CD4-positive, alpha-beta T cell treated with Interleukin-21 for 1 hour (primary cell): ENCODE results near the gene CYP2W1.
"Not testable (repeated sequence)": the region's sequence is repeated elsewhere in the genome, so short reads cannot be mapped to it uniquely, and the experiment has no call there.

Source experiments
- DNase-seq: peaks from one replicate; pipeline ENCODE4 v3.0.0-alpha.2; 2020

The CYP2W1 gene, protein sequence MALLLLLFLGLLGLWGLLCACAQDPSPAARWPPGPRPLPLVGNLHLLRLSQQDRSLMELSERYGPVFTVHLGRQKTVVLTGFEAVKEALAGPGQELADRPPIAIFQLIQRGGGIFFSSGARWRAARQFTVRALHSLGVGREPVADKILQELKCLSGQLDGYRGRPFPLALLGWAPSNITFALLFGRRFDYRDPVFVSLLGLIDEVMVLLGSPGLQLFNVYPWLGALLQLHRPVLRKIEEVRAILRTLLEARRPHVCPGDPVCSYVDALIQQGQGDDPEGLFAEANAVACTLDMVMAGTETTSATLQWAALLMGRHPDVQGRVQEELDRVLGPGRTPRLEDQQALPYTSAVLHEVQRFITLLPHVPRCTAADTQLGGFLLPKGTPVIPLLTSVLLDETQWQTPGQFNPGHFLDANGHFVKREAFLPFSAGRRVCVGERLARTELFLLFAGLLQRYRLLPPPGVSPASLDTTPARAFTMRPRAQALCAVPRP

DNA sequence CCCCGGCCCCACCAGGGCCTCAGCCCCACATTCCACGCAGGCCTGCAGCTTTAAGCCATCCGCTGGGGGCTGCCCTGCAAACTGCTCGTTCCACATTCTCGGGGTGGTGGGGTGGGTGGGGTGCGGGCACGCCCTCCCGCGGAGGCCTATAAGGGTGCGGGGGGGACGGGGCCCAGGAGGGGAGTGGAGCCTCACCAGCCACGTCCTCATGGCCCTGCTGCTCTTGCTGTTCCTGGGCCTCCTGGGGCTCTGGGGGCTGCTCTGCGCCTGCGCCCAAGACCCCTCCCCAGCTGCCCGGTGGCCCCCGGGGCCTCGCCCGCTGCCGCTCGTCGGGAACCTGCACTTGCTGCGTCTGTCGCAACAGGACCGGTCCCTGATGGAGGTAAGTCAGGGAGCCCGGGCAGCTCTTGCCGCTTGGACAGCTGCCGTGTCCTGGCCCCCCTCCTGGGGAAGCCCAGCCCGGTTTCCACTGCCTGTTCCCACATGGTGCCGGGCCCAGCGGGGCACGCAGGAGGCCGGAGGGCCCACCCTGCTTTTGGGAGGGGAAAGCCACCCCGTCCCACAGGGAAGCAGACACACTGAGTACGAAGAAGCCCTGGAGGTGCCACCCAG is at the start of gene CYP2W1:
Gene CYP2W1, plus strand, starts transcription at position 178 of the 612 bp plus-strand sequence. Its CDS starts 31 bp downstream, at position 209.
- DNase-seq: no peak

GRCh38 chr7:934469-935163 is 48.4 kb upstream of the CYP2W1 start:
- no peak for DNase-seq

DNA sequence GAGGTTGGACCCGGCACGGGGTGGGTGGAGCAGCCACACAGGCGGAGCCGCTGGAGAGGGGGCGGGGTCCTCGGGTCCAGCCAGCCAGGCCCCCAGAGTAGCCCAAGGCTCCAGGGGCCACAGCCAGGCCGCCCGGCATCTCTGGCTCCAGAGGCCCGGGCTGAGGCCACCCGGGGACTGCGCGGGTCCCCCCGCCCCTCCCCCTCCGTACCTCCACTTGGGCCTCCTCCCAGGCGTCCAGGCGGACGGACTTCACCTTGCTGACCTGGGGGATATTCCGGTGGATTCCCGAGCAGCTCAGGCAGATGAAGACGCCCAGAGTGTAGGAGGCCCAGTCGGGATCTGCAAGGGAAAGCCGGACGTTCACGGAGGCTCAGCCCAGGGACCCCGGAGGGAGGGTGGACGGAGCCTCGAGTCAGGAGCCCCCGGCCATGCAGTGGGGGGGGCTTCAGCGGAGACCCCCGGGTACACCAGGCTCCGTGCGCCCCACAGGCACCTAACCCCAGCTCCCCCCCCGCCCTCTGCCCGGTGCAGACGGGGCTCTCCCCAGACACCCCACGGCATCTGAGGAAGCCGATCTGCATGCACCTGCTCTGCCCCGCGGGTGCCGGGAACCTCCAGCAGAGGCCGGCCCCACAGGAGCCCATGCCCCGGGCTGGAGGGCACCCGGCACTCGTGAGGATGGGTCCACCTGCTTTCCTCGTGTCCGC is 47.7 kb upstream of the CYP2W1 start:
- no peak for DNase-seq

GRCh38 chr7:935874-936385 is 47.1 kb upstream of the CYP2W1 start:
- no peak for DNase-seq

GRCh38 chr7:936386-937054 is 46.5 kb upstream of the CYP2W1 start:
- DNase-seq: no peak

DNA sequence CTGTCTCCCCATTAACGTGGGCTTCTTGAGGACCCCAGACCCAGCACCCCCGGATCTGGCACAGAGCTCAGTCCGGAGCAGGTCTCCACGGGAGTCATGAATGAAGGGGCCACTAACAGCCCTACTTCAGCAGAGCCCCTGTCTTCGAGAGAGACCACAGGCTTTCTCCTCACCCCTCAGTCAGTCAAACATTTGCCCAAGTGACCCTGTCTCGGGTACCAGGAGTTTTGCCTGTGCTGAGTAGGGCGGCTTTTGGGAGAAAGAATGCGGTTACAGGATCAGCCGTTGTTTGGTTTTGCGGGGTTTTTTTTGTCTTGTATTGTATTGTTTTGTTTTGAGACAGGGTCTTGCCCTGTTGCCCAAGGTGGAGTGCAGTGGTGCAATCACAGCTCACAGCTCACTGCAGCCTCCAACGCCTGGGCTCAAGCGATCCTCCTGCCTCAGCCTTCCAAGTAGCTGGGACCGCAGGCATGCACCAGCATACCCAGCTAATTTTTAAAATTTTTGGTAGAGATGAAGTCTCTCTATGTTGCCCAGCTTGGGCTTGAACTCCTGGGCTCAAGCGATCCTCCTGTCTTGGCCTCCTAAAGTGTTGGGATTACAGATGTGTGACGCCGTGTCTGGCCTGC is 45.0 kb upstream of the CYP2W1 start:
- no peak for DNase-seq

DNA sequence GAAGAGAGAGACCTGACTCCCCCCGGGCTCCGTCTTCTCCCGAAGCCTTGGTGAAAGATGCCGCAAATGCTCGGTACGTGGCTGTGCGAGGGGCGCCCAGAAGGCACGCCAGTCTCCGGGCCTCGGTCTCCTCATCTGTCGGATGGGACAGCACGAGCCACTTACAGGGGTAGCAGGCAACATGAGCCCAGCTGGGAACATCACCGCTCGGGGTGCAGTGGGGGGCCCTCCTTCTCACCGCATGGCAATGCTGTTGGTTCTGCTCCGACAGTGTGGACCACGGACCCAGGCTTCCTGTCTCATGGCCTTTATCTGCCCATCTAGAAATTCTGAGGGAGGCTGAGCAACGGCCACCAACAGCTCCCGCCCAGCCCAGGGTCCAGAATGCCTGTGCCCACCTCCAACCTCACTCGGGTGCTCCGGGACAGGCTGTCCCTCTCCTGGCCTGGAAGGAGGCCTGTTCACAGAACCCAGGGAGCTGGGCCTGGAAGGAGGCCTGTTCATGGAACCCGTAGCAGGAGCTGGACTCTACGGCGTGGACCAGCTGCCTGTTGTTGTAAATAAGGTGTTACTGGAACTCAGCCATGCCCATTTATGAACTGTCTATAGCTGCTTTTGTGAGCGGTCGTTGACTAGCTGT is 44.3 kb upstream of the CYP2W1 start:
- DNase-seq: no peak

GRCh38 chr7:939843-940242 is 43.1 kb upstream of the CYP2W1 start:
- no peak for DNase-seq

DNA sequence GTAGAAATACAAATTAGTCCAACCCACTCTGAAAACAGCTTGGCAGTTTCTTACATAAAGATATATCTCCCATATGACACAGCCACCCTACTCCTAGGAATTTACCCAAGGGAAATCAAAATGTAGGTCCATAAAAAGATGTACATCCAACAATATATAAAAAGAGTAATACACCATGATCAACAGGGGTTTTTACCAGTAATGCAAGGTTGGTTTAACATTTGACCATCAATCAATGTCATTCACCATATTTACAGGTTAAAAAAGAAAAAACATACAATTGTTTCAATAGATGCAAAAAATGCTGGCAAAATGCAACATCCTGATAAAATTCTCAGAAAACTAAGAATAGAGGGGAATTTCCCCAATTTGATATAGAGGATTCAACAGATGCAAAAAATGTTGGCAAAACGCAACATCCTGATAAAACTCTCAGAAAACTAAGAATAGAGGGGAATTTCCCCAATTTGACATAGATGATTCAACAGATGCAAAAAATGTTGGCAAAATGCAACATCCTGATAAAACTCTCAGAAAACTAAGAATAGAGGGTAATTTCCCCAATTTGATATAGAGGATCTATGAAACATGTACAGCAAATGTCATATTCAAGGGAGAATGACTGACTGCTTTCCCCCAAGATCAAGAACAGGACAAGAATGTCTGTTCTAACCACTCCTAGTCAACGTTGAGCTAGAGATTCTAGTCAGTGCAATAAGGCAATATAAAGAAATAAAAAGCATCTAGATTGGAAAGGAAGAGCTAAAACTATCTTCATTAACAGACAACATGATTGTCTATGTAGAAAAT is 42.2 kb upstream of the CYP2W1 start:
- no peak for DNase-seq

DNA sequence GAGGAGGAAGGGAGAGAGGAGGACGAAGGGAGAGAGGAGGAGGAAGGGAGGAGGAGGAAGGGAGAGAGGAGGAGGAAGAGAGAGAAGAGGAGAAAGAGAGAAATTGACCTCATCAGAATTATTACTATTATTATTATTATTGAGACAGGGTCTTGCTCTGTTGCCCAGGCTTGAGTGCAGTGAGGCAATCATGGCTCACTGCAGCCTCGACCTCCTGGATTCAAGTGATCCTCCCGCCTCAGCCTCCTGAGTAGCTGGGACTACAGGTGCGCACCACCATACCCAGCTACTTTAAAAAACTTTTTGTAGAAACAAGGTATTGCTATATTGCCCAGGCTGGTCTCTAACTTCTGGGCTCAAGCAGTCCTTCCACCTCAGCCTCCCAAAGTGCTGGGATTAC is 39.2 kb upstream of the CYP2W1 start:
- not testable (repeated sequence) for DNase-seq

GRCh38 chr7:944744-945143 is 38.2 kb upstream of the CYP2W1 start:
- DNase-seq: no peak

DNA sequence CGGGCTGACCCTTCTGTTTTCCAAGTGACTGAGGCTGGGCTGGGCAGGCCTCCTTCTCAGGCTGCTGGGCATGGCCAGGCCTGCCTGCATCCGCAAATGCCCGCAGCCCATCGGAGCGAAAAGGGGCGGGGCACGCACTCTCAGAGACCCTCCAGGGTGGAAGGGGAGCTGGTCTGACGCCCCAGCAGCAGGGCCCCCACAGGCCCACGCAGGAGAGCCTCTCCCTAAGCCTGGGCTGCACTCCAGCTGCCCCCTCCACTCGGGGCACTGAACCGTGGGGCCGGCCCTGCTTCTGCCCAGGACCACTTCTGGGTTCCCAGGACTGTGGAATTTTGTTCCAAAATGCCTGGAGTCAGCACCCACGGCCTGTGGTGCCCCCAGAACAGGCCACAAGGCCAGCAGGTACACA is 37.8 kb upstream of the CYP2W1 start:
- no peak for DNase-seq

DNA sequence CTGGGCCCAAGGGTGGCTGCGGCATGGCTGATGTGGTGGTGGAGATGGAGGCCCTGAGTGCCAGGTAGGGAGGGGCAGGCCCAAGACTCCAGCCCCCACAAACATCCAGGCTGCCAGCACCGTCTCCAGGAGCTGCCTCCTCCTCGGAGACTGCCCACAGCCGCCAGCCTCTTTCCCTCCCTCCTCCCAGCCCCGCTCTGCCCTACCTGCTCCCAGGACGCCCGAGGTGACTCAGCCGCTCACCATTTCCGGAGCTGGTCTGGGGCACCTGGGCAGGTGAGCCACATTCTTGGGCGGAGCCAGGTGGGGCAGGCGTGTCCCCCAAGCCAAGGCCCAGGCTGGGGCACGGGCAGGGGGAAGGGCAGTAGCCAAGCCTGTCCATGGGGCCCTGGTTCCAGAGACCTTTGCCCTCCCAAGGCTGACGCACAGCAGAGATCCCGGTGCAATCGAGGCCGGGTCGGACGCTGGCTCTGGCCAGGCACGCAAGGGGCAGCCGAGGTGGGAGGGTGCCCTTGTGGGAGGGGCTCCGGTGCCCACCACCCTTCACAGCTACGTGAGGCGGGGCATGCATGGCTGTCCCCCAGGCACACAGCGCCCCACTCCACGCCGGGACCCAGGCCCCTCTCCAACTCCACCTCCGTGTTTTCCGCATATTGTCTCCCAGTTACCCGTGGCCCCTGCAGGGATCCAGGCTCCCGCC is 37.3 kb upstream of the CYP2W1 start:
- no peak for DNase-seq

DNA sequence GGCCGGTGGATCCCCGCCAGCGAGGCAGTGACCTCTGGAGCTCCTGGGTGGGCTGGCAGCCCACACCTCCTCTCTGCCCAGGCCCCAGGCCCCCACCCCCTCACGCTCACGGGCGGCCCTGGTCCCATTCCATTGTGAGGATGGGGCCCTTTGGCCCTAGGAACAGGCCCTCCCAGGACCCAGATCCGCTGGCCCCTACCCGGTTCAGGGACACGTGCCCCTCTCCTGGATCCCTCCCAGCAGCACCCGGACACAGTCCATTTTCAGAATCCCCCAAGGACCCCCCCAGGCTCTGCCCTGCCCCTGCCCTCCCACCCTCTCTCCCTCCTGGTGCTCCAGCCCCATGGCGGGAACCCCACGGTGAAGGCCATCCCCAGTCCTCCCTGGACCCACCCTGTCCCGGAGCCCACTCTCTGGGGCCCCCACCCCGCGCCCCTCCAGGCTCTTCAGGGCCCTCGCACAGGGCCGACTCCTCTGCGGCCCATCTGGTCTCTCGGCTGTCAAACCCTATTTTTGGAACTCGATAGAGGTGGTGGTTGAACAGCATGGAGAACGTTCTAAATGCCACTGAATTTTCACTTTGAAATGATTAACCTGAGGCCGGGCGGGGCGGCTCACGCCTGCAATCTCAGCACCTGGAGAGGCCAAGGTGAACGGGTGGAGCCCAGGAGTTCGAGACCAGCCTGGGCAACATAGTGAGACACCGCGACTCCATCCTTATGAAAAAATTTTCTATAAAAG is 36.6 kb upstream of the CYP2W1 start:
- no peak for DNase-seq

DNA sequence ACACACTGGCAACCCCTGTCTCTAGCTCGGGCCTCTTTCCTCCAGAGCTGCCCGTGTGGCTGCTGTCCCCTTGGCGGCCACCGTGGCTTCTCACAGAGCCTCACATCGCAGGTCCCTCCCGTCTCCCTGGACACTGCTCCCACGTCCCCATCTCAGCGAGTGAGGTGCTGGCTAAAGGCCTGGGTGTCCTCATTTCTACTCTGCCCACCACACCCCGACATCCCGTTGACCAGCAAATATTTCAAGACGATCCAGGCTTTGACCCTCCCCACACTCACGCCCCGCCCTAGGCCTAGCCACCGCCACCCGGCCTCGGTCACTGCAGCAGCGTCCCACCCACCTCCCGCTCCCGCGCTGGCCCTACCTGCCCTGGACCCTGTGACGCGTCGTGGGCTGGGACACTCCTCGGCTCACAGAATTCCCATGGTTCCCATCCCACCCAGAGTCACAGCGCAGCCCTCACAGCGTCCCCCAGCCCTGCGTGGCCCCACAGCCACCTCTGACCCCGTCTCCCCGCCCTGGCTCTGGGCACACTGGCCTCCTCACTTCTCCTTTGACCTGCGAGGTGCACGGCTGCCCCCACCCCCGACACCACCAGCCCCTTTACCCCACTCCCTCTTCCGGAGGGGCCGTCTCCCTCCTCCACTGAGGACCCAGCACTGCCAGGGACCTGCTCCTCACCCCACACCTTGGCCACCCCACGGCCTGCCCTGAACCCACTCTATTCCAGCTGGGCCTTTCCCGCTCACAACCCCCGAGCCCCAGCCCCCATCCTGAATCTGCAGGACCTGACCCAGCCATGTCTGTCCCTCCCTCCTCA is 35.4 kb upstream of the CYP2W1 start:
- DNase-seq: no peak

GRCh38 chr7:949021-949934 is 33.7 kb upstream of the CYP2W1 start:
- DNase-seq: no peak
